Neural cell (in vitro differentiated cells): Measurements from ENCODE around the gene L3MBTL2. TPM values are rescaled to one million over a fixed set of nuclear protein-coding genes. Genes with fewer than 3 reads are reported as not detected.

Source experiments
- H2AFZ ChIP-seq: fragments of 200-600, 300-800 bp; sonication (generic), shearing (Covaris generic); 2 replicates; pipeline ENCODE4 v1.6.0; 2014; ENCODE audit warnings: low read depth, mild to moderate bottlenecking, antibody characterized with exemption, low read length, moderate library complexity
- H3F3A ChIP-seq: fragments of 200-600 bp; shearing (Covaris generic); 2 replicates; pipeline ENCODE4 v1.6.1; 2016; ENCODE audit warnings: mild to moderate bottlenecking, moderate library complexity, mixed read lengths, antibody characterized with exemption, low read length; ENCODE audit not compliant: insufficient read depth, poor library complexity, severe bottlenecking
- H3K27ac ChIP-seq: fragments of 200-600, 300-800 bp; sonication (generic), shearing (Covaris generic); 2 replicates; pipeline ENCODE4 v1.5.1; 2014; ENCODE audit warnings: mild to moderate bottlenecking, low read length, moderate library complexity
- H3K27me3 ChIP-seq: fragments of 300-800, 200-600 bp; sonication (generic), shearing (Covaris generic); 2 replicates; pipeline ENCODE4 v1.6.0; 2014; ENCODE audit warnings: mild to moderate bottlenecking, low read depth, low read length, moderate library complexity; ENCODE audit not compliant: insufficient read depth
- H3K36me3 ChIP-seq: fragments of 300-800, 200-600 bp; sonication (generic), shearing (Covaris generic); 2 replicates; pipeline ENCODE4 v1.5.1; 2014; ENCODE audit warnings: mild to moderate bottlenecking, antibody characterized with exemption, low read length, moderate library complexity; ENCODE audit not compliant: insufficient read depth
- H3K4me2 ChIP-seq: fragments of 300-800, 200-600 bp; sonication (generic), shearing (Covaris generic); 2 replicates; pipeline ENCODE4 v1.6.0; 2014; ENCODE audit warnings: mild to moderate bottlenecking, low read length
- H3K4me3 ChIP-seq: fragments of 300-800, 200-600 bp; sonication (generic), shearing (Covaris generic); 2 replicates; pipeline ENCODE4 v1.5.1; 2014; ENCODE audit warnings: mild to moderate bottlenecking, low read length, moderate library complexity
- H3K79me2 ChIP-seq: fragments of 200-600 bp; shearing (Covaris generic); replicated peaks from 2 replicates; pipeline ENCODE4 v1.6.0; 2014; ENCODE audit warnings: mild to moderate bottlenecking, low read length, moderate library complexity; ENCODE audit not compliant: insufficient read depth
- H3K9ac ChIP-seq: fragments of 300-800, 200-600 bp; sonication (generic), shearing (Covaris generic); 2 replicates; pipeline ENCODE4 v1.6.1; 2016; ENCODE audit warnings: mild to moderate bottlenecking, low read length, mixed read lengths
- H3K9me2 ChIP-seq: fragments of 200-600 bp; shearing (Covaris generic); 2 replicates; pipeline ENCODE4 v1.6.1; 2016; ENCODE audit warnings: mild to moderate bottlenecking, low read length, mixed read lengths; ENCODE audit not compliant: insufficient read depth
- H3K9me3 ChIP-seq: fragments of 200-600, 300-800 bp; sonication (generic), shearing (Covaris generic); 2 replicates; pipeline ENCODE4 v1.6.1; 2016; ENCODE audit warnings: mild to moderate bottlenecking, mixed run types, low read length, moderate library complexity, mixed read lengths
- H4K20me1 ChIP-seq: fragments of 200-600 bp; shearing (Covaris generic); 2 replicates; pipeline ENCODE4 v1.6.1; 2016; ENCODE audit warnings: mild to moderate bottlenecking, mixed run types; ENCODE audit not compliant: insufficient read depth
- CTCF ChIP-seq: fragments of 450-650 bp; IDR thresholded peaks from 2 replicates; pipeline ENCODE4 v1.5.1; 2014; ENCODE audit warnings: antibody characterized with exemption, mild to moderate bottlenecking, moderate library complexity; ENCODE audit not compliant: poor library complexity, severe bottlenecking
- EP300 ChIP-seq: fragments of 450-650 bp; conservative IDR thresholded peaks from 2 replicates; pipeline ENCODE4 v1.6.1; 2014; ENCODE audit warnings: antibody characterized with exemption, mild to moderate bottlenecking, moderate library complexity; ENCODE audit not compliant: poor library complexity, severe bottlenecking
- EZH2 ChIP-seq: fragments of 200-600, 300-800 bp; shearing (Covaris generic), sonication (generic); IDR thresholded peaks from 2 replicates; pipeline ENCODE4 v1.6.1; 2014; ENCODE audit warnings: antibody characterized with exemption, low read length, borderline replicate concordance, mild to moderate bottlenecking; ENCODE audit not compliant: insufficient read depth, poor library complexity, severe bottlenecking
- MXI1 ChIP-seq: fragments of 450-650 bp; conservative IDR thresholded peaks from 2 replicates; pipeline ENCODE4 v1.6.1; 2014; ENCODE audit warnings: antibody characterized with exemption, mild to moderate bottlenecking; ENCODE audit not compliant: poor library complexity, severe bottlenecking
- POLR2AphosphoS5 ChIP-seq: IDR thresholded peaks from 2 replicates; pipeline ENCODE4 v1.6.1; 2012
- RAD21 ChIP-seq: fragments of 450-650 bp; conservative IDR thresholded peaks from 2 replicates; pipeline ENCODE4 v1.6.1; 2014; ENCODE audit warnings: antibody characterized with exemption, mild to moderate bottlenecking, moderate library complexity
- REST ChIP-seq: IDR thresholded peaks from 2 replicates; pipeline ENCODE4 v1.6.1; 2012; ENCODE audit warnings: borderline replicate concordance
- SMC3 ChIP-seq: fragments of 450-650 bp; conservative IDR thresholded peaks from 2 replicates; pipeline ENCODE4 v1.6.1; 2014; ENCODE audit warnings: antibody characterized with exemption, mild to moderate bottlenecking, moderate library complexity; ENCODE audit not compliant: poor library complexity
- TAF1 ChIP-seq: IDR thresholded peaks from 2 replicates; pipeline ENCODE4 v1.6.1; 2012; ENCODE audit warnings: low read depth
- polyA plus RNA-seq: library from polyadenylated mRNA; depleted of rRNA; stranded (reverse); fragments of >200 nt; gene quantifications from 2 replicates; pipeline ENCODE4 v1.2.3, GENCODE V29; 2014

L3MBTL2 gene
- polyA plus RNA-seq, 1 donor from 2014 or later = 32.5 TPM

- Histone ChIP-seq H3K9ac (no peak overlapping the region), H3K27me3 (no peaks in the 10 kb centered on the region), H3K36me3 (no peaks in the 10 kb centered on the region), H3K9me2 (no peaks in the 10 kb centered on the region), H4K20me1 (no peaks in the 10 kb centered on the region), H3K79me2 (no peaks in the 10 kb centered on the region), H3K9me3 (no peaks in the 10 kb centered on the region), H3F3A (no peaks in the 10 kb centered on the region), H3K4me3 (no peak overlapping the region), H2AFZ (no peak overlapping the region), H3K27ac (no peak overlapping the region), H3K4me2 (no peak overlapping the region)
- TF ChIP-seq CTCF (no peak), EP300 (no peak), RAD21 (no peak), EZH2 (no peak), SMC3 (no peak), POLR2AphosphoS5 (no peak), MXI1 (no peak), TAF1 (no peak), REST (no peak)
Observed at GRCh38 chr22:41215926-41216325, 10.8 kb downstream of the L3MBTL2 start.

- Histone ChIP-seq H3K27ac (no peak overlapping the region), H3K4me3 (no peak overlapping the region), H4K20me1 (no peaks in the 10 kb centered on the region), H2AFZ (no peak overlapping the region), H3K27me3 (no peaks in the 10 kb centered on the region), H3K9ac (no peak overlapping the region), H3F3A (no peaks in the 10 kb centered on the region), H3K4me2 (no peak overlapping the region), H3K79me2 (no peaks in the 10 kb centered on the region), H3K9me2 (no peaks in the 10 kb centered on the region), H3K9me3 (no peaks in the 10 kb centered on the region), H3K36me3 (no peaks in the 10 kb centered on the region)
- TF ChIP-seq EP300 (no peak), RAD21 (no peak), REST (no peak), MXI1 (no peak), CTCF (no peak), POLR2AphosphoS5 (no peak), TAF1 (no peak), EZH2 (no peak), SMC3 (no peak)
Observed at GRCh38 chr22:41216984-41217383, 11.9 kb downstream of the L3MBTL2 start.
